Measurements from ENCODE around the gene LPP.
"Not testable (repeated sequence)": the region's sequence is repeated elsewhere in the genome, so short reads cannot be mapped to it uniquely, and the experiment has no call there.

The LPP gene

DNA sequence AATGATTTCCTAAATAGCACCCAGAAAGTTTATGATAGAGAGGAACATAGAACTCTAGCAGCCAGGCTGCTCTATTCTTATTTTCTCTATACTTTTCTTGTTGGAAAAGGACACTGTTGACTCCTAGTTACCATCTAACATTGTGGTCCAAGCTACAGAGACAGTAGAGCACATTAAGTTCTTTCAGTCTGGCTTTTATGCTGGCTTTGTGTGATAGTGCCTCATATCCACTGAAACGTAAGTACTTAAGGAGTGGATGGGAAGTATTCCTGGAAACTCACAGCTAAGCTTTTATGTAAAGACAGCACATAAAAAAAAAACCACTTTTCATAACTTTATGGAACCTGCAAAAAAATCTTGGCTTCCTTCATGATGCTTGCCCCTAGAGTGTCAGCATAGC, 537.7 kb downstream of the LPP start:
- peaks cover 4% of the 10 kb centered on the region for H3K4me1 ChIP-seq (ENCODE audit: control insufficient read depth, low read depth, low read length)
- no peaks in the 10 kb centered on the region for H3K27me3 ChIP-seq (ENCODE audit: control insufficient read depth, insufficient read depth, low read length)
- H3K9ac ChIP-seq (ENCODE audit: low read length): no peak overlapping the region
- no peaks in the 10 kb centered on the region for H3K9me3 ChIP-seq (ENCODE audit: control insufficient read depth, low read depth, low read length)
- no peak overlapping the region for H3K27ac ChIP-seq (ENCODE audit: low read length)
- H3K4me3 ChIP-seq (ENCODE audit: low read length): no peak overlapping the region
- H3K36me3 ChIP-seq (ENCODE audit: control insufficient read depth, low read depth, low read length): no peaks in the 10 kb centered on the region

DNA sequence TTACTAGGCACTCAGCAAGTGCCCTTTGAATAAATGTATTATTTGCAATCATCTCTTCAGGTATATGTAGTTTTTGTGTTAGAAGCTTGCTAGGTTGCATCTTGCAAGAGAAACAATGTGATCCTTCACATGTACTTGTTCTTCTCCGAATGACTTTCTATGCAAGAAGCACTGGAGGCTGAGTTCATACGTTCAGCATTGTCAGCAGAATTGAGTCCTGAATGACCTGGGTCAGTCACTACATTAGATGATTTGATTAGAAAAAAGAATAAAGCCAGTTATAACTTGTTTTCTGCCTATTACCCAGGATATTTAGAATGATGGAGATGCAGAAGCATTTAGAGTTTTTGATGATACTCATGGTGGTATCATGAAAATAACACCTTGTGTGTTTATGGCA, 538.7 kb downstream of the LPP start:
- no peak overlapping the region for H3K9ac ChIP-seq (ENCODE audit: low read length)
- H3K4me3 ChIP-seq (ENCODE audit: low read length): no peak overlapping the region
- peaks cover 6% of the 10 kb centered on the region for H3K4me1 ChIP-seq (ENCODE audit: control insufficient read depth, low read depth, low read length)
- no peaks in the 10 kb centered on the region for H3K36me3 ChIP-seq (ENCODE audit: control insufficient read depth, low read depth, low read length)
- no peaks in the 10 kb centered on the region for H3K9me3 ChIP-seq (ENCODE audit: control insufficient read depth, low read depth, low read length)
- H3K27ac ChIP-seq (ENCODE audit: low read length): no peak overlapping the region
- H3K27me3 ChIP-seq (ENCODE audit: control insufficient read depth, insufficient read depth, low read length): no peaks in the 10 kb centered on the region

DNA sequence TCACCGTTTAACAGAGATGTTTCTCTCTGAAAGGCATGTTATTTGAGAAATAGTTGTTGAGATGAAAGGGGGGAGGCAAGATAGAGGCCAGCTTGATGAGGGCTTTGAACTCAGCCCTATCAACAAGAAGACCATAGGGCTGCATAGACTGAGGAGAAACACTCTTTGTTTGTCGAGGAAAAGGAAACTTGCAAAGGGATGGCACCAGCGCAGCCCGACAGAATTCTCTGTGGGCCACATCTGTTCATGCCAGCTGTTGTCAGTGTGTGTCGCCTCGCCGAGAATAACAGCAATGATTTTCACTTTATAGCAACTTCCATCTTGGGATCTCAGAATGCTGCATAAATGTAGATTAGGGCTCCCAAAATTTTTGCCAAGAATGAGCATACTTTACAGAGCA, 539.5 kb downstream of the LPP start:
- H3K27me3 ChIP-seq (ENCODE audit: control insufficient read depth, insufficient read depth, low read length): no peaks in the 10 kb centered on the region
- H3K27ac ChIP-seq (ENCODE audit: low read length): no peak overlapping the region
- no peaks in the 10 kb centered on the region for H3K36me3 ChIP-seq (ENCODE audit: control insufficient read depth, low read depth, low read length)
- no peaks in the 10 kb centered on the region for H3K9me3 ChIP-seq (ENCODE audit: control insufficient read depth, low read depth, low read length)
- peaks cover 6% of the 10 kb centered on the region for H3K4me1 ChIP-seq (ENCODE audit: control insufficient read depth, low read depth, low read length)
- no peak overlapping the region for H3K4me3 ChIP-seq (ENCODE audit: low read length)
- H3K9ac ChIP-seq (ENCODE audit: low read length): no peak overlapping the region

DNA sequence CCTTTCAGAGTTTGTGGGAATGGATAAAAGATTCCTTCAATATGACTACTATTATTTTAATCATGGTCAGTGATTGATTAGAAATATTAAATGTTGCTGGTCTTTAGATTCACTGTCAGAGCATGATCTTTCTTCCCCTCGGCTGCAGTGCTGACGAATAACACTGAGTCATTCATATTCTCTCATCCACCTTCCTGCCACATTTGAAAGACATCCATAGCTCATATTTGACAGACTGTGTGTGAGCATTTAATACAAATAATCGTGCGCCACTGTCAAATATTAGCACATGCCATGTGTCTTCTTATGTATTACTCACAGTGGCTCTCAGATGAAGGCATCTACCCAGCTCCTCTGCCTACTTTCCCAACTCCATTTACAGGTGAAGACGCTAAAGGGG, 541.3 kb downstream of the LPP start:
- H3K9me3 ChIP-seq (ENCODE audit: control insufficient read depth, low read depth, low read length): no peaks in the 10 kb centered on the region
- no peaks in the 10 kb centered on the region for H3K36me3 ChIP-seq (ENCODE audit: control insufficient read depth, low read depth, low read length)
- H3K9ac ChIP-seq (ENCODE audit: low read length): no peak overlapping the region
- no peak overlapping the region for H3K27ac ChIP-seq (ENCODE audit: low read length)
- H3K4me1 ChIP-seq (ENCODE audit: control insufficient read depth, low read depth, low read length): peaks cover 6% of the 10 kb centered on the region
- H3K27me3 ChIP-seq (ENCODE audit: control insufficient read depth, insufficient read depth, low read length): no peaks in the 10 kb centered on the region
- H3K4me3 ChIP-seq (ENCODE audit: low read length): no peak overlapping the region

DNA sequence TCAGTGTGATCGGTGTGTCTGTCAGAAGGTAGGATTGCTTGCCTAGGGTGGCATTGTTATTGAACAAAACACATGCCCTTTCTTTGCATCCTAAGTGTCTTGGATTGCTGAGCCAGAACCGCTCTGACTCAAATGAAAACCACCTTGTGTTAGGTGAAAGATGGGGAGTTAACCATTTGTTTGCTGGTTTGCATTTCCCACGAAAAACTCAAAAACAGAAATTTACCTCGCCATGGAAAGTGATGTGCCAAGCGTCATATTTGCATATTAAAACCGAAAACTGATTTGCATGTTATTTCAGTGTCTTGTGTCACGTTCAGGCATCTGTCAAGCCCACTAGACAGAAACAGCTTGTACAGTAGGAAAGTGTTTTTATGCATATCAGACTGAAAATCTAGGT, 543.2 kb downstream of the LPP start:
- Histone ChIP-seq H3K4me1 (ENCODE audit: control insufficient read depth, low read depth, low read length) (peaks cover 6% of the 10 kb centered on the region), H3K9ac (ENCODE audit: low read length) (no peak overlapping the region), H3K4me3 (ENCODE audit: low read length) (no peak overlapping the region), H3K36me3 (ENCODE audit: control insufficient read depth, low read depth, low read length) (no peaks in the 10 kb centered on the region), H3K9me3 (ENCODE audit: control insufficient read depth, low read depth, low read length) (no peaks in the 10 kb centered on the region), H3K27ac (ENCODE audit: low read length) (no peak overlapping the region), H3K27me3 (ENCODE audit: control insufficient read depth, insufficient read depth, low read length) (no peaks in the 10 kb centered on the region)

DNA sequence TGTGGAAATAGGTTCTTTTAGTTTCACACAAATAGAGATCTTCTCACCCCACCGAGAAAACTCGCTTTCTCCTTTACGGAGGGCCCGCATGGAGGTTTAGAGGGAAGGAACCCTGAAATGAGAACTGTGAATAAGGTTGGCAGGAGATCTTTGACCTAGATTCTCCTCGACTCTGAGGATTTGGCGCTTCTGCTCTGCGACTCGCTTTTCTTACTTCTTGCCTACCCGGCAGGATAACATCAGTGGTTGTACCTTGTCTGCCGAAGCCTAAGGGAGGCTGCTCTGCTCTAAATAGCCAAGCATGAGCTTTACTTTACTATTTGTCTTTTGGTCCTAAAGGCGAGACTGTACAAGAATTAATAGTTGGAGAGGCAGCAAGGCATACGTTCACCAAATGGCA, 544.5 kb downstream of the LPP start:
- Histone ChIP-seq H3K9me3 (ENCODE audit: control insufficient read depth, low read depth, low read length) (no peaks in the 10 kb centered on the region), H3K9ac (ENCODE audit: low read length) (no peak overlapping the region)

DNA sequence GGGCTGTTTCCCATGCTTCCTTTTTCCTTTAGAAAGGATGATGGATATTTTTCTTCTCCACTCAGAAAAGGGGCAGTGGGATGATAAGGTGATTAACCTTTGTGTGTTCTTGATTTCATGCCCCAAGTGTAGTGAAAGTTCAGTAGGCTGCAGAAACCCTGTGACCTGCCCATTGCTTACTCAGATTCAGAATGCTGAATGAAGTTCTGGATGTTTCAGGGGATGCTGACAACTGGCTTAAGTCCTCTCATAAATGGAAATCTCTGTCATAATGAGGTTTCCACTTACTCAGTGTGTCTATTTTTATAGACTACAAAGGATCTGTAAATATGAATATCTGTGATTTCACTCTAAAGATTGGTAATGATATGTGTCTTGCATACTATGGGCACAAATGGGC, 546.5 kb downstream of the LPP start:
- Histone ChIP-seq H3K27ac (ENCODE audit: low read length) (no peak overlapping the region), H3K4me3 (ENCODE audit: low read length) (no peak overlapping the region), H3K4me1 (ENCODE audit: control insufficient read depth, low read depth, low read length) (peaks cover 6% of the 10 kb centered on the region), H3K9me3 (ENCODE audit: control insufficient read depth, low read depth, low read length) (no peaks in the 10 kb centered on the region), H3K36me3 (ENCODE audit: control insufficient read depth, low read depth, low read length) (no peaks in the 10 kb centered on the region), H3K27me3 (ENCODE audit: control insufficient read depth, insufficient read depth, low read length) (no peaks in the 10 kb centered on the region), H3K9ac (ENCODE audit: low read length) (no peak overlapping the region)

More for the DNA sequence above, 544.5 kb downstream of the LPP start:
- Histone ChIP-seq H3K4me3 (ENCODE audit: low read length) (no peak overlapping the region), H3K27ac (ENCODE audit: low read length) (no peak overlapping the region), H3K27me3 (ENCODE audit: control insufficient read depth, insufficient read depth, low read length) (no peaks in the 10 kb centered on the region), H3K36me3 (ENCODE audit: control insufficient read depth, low read depth, low read length) (no peaks in the 10 kb centered on the region), H3K4me1 (ENCODE audit: control insufficient read depth, low read depth, low read length) (peaks cover 6% of the 10 kb centered on the region)

DNA sequence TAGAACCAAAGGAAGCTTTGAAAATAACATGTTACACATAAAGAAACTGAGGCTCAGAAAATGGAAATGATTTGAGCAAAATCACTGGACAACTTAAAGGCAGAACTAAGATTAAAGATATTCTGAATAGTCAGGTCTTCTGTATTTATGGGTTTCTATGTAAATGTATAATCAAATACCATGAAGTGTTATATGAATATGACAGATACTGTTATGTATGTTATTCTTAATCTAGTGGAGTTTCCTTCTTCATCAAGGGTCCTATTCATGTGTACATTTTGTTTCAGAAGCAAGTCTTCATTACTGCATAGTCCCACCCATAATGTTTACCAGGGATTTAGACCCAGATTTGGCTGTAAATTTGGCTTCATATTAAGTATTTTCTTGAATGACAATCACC, 547.0 kb downstream of the LPP start:
- no peaks in the 10 kb centered on the region for H3K9me3 ChIP-seq (ENCODE audit: control insufficient read depth, low read depth, low read length)
- H3K4me3 ChIP-seq (ENCODE audit: low read length): no peak overlapping the region
- H3K9ac ChIP-seq (ENCODE audit: low read length): no peak overlapping the region
- no peaks in the 10 kb centered on the region for H3K36me3 ChIP-seq (ENCODE audit: control insufficient read depth, low read depth, low read length)
- H3K27me3 ChIP-seq (ENCODE audit: control insufficient read depth, insufficient read depth, low read length): no peaks in the 10 kb centered on the region
- no peak overlapping the region for H3K27ac ChIP-seq (ENCODE audit: low read length)
- peaks cover 6% of the 10 kb centered on the region for H3K4me1 ChIP-seq (ENCODE audit: control insufficient read depth, low read depth, low read length)

DNA sequence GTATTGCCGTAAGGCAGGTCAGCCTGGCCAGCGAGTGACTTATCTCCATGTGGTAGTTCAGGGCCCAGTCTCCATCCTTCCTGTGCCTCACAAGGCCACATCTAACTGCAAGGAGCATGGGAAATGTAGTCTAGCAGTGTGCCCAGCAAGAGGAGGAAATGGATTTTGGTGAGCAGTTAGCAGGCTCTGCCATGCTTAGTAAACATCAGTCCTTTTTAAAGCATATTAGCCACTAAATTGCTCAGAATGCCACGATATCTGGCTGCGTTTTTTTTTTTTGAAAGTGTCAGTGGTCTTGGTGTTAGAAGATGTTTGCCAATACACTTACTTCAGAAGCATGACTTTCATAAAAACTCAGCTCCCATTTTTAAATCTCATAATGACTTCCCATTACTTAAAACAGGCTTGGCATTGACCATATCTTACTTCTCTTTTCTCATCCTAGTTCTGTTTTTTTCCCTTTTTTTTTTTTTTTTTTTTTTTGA, 547.6 kb downstream of the LPP start:
- H3K4me3 ChIP-seq (ENCODE audit: low read length): no peak overlapping the region
- H3K4me1 ChIP-seq (ENCODE audit: control insufficient read depth, low read depth, low read length): peaks cover 6% of the 10 kb centered on the region
- no peaks in the 10 kb centered on the region for H3K9me3 ChIP-seq (ENCODE audit: control insufficient read depth, low read depth, low read length)
- H3K27ac ChIP-seq (ENCODE audit: low read length): no peak overlapping the region
- H3K27me3 ChIP-seq (ENCODE audit: control insufficient read depth, insufficient read depth, low read length): no peaks in the 10 kb centered on the region
- no peaks in the 10 kb centered on the region for H3K36me3 ChIP-seq (ENCODE audit: control insufficient read depth, low read depth, low read length)
- no peak overlapping the region for H3K9ac ChIP-seq (ENCODE audit: low read length)

DNA sequence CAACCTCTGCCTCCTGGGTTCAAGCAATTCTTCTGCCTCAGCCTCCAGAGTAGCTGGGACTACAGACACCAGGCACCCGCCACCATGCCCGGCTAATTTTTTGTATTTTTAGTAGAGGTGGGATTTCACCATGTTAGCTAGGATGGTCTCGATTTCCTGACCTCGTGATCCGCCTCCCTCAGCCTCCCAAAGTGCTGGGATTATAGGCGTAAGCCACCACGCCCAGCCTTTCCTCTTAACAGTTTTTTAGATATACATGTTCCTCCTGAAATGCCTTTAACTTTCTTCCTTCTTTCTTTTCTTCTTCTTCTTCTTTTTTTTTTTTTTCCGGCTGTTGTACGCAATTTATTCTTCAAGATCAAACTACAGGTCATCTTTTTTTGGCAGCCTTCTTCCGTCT, 548.1 kb downstream of the LPP start:
- not testable (repeated sequence) for H3K36me3 ChIP-seq (ENCODE audit: control insufficient read depth, low read depth, low read length); H3K4me1 ChIP-seq (ENCODE audit: control insufficient read depth, low read depth, low read length); H3K27me3 ChIP-seq (ENCODE audit: control insufficient read depth, insufficient read depth, low read length); H3K27ac ChIP-seq (ENCODE audit: low read length); H3K9me3 ChIP-seq (ENCODE audit: control insufficient read depth, low read depth, low read length); H3K4me3 ChIP-seq (ENCODE audit: low read length); H3K9ac ChIP-seq (ENCODE audit: low read length)

DNA sequence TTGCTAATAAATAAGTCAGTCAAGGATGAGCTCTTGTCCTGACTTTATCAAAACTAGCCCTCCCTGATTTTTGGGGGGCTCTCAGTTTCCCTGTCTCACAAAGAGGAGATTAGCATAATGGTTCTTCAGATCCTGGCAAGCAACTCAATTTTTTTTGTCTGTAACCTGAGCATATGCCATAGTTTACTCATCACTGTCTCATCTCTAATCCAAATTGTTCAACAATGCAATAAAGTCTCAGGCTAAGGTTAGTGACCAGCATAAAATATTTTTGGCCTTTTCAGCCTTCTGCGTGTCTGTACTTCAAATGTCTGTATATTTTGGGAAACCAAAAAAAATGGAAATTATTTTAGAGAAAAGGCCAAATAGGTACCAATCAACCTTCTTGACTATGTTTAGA, 552.2 kb downstream of the LPP start:
- Histone ChIP-seq H3K27ac (ENCODE audit: low read length) (no peak overlapping the region), H3K27me3 (ENCODE audit: control insufficient read depth, insufficient read depth, low read length) (no peaks in the 10 kb centered on the region), H3K9ac (ENCODE audit: low read length) (no peak overlapping the region), H3K4me3 (ENCODE audit: low read length) (no peak overlapping the region), H3K36me3 (ENCODE audit: control insufficient read depth, low read depth, low read length) (no peaks in the 10 kb centered on the region), H3K9me3 (ENCODE audit: control insufficient read depth, low read depth, low read length) (no peaks in the 10 kb centered on the region), H3K4me1 (ENCODE audit: control insufficient read depth, low read depth, low read length) (no peaks in the 10 kb centered on the region)

DNA sequence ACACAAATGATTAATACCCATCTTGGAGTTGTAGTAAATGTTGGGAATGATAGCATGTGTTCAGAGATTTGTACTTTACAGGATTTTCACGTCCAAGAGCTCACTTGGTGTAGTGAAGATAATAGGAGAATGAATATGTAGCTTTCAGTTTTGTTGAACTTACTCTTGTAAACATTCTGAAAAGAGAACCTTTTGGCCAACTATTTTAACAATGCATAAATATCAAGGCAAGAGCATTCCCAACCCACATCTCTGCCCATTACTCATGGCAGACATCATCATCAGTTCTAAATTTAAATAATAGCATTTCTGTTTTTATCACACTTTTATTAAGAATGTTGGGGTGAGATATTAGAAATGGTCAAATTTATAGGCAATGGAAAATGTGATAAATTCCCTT, 552.6 kb downstream of the LPP start:
- Histone ChIP-seq H3K4me3 (ENCODE audit: low read length) (no peak overlapping the region), H3K36me3 (ENCODE audit: control insufficient read depth, low read depth, low read length) (no peaks in the 10 kb centered on the region), H3K9ac (ENCODE audit: low read length) (no peak overlapping the region), H3K9me3 (ENCODE audit: control insufficient read depth, low read depth, low read length) (no peaks in the 10 kb centered on the region), H3K27me3 (ENCODE audit: control insufficient read depth, insufficient read depth, low read length) (no peaks in the 10 kb centered on the region), H3K4me1 (ENCODE audit: control insufficient read depth, low read depth, low read length) (no peaks in the 10 kb centered on the region), H3K27ac (ENCODE audit: low read length) (no peak overlapping the region)

All from iPS-18a (cell line).